Suprapubic skin (tissue), 3 donors: ENCODE results near the gene LDB2.

Experiments
- CTCF ChIP-seq, 2 donors: fragments of 200-600 bp in 1 of 2; fragments of 450-650 bp in 1 of 2; sonication (generic) in 1 of 2; IDR thresholded peaks; one replicate each; pipeline ENCODE4 v1.5.1; 2016 to 2019; ENCODE audit warnings: antibody characterized with exemption in 2 of 2, mild to moderate bottlenecking in 1 of 2, moderate library complexity in 1 of 2
- POLR2AphosphoS5 ChIP-seq, 3 donors: sonication (generic); formaldehyde crosslinking; IDR thresholded peaks; one replicate each; pipeline ENCODE4 v1.6.1; 2017; ENCODE audit warnings: antibody characterized with exemption in 3 of 3

GRCh38 chr4:16860516-16860915, 37.9 kb downstream of the LDB2 start:
- TF ChIP-seq CTCF (IDR thresholded peaks at IDR 0.05) (no peak), POLR2AphosphoS5 (IDR thresholded peaks at IDR 0.05) (no peak)
